ENCODE data around the gene ATXN2L.

DNA sequence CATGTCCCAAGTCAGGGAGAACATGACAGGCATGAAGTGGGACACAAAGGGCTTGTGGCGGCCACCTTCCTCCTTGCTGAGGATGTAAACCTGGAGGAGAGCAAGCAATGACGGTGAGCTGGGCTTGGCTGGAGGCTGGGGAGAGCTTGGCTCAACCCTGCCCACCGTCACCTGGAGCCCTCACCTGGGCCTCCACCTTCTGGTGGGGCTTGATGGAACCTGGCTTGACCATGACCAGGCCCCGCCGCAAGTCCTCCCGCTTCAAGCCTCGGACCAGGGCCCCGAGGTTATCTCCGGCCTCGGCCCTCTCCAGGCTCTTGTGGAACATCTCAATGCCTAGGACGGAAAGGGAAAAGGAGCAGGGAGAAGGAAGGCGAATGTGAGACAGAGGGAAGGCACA, 21.0 kb downstream of the ATXN2L start:
- TF ChIP-seq GATA2 (IDR thresholded peaks at IDR 0.05; ENCODE audit: low read depth, low read length) (no peak), GATA3 (IDR thresholded peaks at IDR 0.05; ENCODE audit: low read depth, low read length) (no peak)
